SK-N-SH (cell line): ENCODE data around the gene PPDPF.

ENCODE experiments used
- CHD2 ChIP-seq: fragments of 150-350 bp; IDR thresholded peaks from 2 replicates; pipeline ENCODE4 v1.6.1; 2018; ENCODE audit warnings: low read length; ENCODE audit not compliant: partially characterized antibody
- CTCF ChIP-seq: fragments of 200-600 bp; sonication (generic); IDR thresholded peaks from 2 replicates; pipeline ENCODE4 v1.6.1; 2017; ENCODE audit warnings: antibody characterized with exemption, mild to moderate bottlenecking, moderate library complexity
- EP300 ChIP-seq, 2 experiments: IDR thresholded peaks; 2 replicates each; pipeline versions ENCODE4 v1.4.0 to v1.6.1; 2012; ENCODE audit warnings: borderline replicate concordance in 1 of 2, low read depth in 1 of 2, low read length in 1 of 2
- EZH2phosphoT487 ChIP-seq: fragments of 200-600 bp; sonication (generic); IDR thresholded peaks from 2 replicates; pipeline ENCODE4 v1.6.1; 2017; ENCODE audit warnings: low read depth, mixed run types, mild to moderate bottlenecking, antibody characterized with exemption, moderate library complexity, borderline replicate concordance
- FOXM1 ChIP-seq: IDR thresholded peaks from 2 replicates; pipeline ENCODE4 v1.4.0; 2012; ENCODE audit warnings: low read depth, mild to moderate bottlenecking
- IRF3 ChIP-seq: fragments of 150-350 bp; IDR thresholded peaks from 2 replicates; pipeline ENCODE4 v1.6.1; 2016; ENCODE audit warnings: mild to moderate bottlenecking, low read depth, low read length
- POLR2AphosphoS5 ChIP-seq: IDR thresholded peaks from 2 replicates; pipeline ENCODE4 v1.6.1; 2012; ENCODE audit warnings: low read depth, low read length
- RCOR1 ChIP-seq: fragments of 150-350 bp; IDR thresholded peaks from 2 replicates; pipeline ENCODE4 v1.6.1; 2017; ENCODE audit warnings: antibody characterized with exemption, low read length
- RXRA ChIP-seq: IDR thresholded peaks from 2 replicates; pipeline ENCODE4 v1.4.0; 2012; ENCODE audit warnings: low read depth, mild to moderate bottlenecking, borderline replicate concordance
- YY1 ChIP-seq: IDR thresholded peaks from 2 replicates; pipeline ENCODE4 v1.4.0; 2012; ENCODE audit warnings: low read depth, mild to moderate bottlenecking
- TF ChIP-seq, protein P1 (sequence below): IDR thresholded peaks from 2 replicates; pipeline ENCODE4 v1.4.0; 2012; ENCODE audit warnings: low read depth, borderline replicate concordance
- TF ChIP-seq, protein P2 (sequence below): IDR thresholded peaks from 2 replicates; pipeline ENCODE4 v1.6.1; 2012; ENCODE audit warnings: mild to moderate bottlenecking, low read depth, low read length, moderate library complexity

- TF ChIP-seq CTCF, result no peak
- no peak for TF ChIP-seq POLR2AphosphoS5
- no peak for TF ChIP-seq CHD2
- no peak for TF ChIP-seq FOXM1
- no peak for TF ChIP-seq RCOR1
- TF ChIP-seq, protein P1, sequence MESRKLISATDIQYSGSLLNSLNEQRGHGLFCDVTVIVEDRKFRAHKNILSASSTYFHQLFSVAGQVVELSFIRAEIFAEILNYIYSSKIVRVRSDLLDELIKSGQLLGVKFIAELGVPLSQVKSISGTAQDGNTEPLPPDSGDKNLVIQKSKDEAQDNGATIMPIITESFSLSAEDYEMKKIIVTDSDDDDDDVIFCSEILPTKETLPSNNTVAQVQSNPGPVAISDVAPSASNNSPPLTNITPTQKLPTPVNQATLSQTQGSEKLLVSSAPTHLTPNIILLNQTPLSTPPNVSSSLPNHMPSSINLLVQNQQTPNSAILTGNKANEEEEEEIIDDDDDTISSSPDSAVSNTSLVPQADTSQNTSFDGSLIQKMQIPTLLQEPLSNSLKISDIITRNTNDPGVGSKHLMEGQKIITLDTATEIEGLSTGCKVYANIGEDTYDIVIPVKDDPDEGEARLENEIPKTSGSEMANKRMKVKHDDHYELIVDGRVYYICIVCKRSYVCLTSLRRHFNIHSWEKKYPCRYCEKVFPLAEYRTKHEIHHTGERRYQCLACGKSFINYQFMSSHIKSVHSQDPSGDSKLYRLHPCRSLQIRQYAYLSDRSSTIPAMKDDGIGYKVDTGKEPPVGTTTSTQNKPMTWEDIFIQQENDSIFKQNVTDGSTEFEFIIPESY, result no peak
- TF ChIP-seq, protein P2, sequence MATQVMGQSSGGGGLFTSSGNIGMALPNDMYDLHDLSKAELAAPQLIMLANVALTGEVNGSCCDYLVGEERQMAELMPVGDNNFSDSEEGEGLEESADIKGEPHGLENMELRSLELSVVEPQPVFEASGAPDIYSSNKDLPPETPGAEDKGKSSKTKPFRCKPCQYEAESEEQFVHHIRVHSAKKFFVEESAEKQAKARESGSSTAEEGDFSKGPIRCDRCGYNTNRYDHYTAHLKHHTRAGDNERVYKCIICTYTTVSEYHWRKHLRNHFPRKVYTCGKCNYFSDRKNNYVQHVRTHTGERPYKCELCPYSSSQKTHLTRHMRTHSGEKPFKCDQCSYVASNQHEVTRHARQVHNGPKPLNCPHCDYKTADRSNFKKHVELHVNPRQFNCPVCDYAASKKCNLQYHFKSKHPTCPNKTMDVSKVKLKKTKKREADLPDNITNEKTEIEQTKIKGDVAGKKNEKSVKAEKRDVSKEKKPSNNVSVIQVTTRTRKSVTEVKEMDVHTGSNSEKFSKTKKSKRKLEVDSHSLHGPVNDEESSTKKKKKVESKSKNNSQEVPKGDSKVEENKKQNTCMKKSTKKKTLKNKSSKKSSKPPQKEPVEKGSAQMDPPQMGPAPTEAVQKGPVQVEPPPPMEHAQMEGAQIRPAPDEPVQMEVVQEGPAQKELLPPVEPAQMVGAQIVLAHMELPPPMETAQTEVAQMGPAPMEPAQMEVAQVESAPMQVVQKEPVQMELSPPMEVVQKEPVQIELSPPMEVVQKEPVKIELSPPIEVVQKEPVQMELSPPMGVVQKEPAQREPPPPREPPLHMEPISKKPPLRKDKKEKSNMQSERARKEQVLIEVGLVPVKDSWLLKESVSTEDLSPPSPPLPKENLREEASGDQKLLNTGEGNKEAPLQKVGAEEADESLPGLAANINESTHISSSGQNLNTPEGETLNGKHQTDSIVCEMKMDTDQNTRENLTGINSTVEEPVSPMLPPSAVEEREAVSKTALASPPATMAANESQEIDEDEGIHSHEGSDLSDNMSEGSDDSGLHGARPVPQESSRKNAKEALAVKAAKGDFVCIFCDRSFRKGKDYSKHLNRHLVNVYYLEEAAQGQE, result no peak
- TF ChIP-seq YY1, result no peak
- TF ChIP-seq EP300 (IDR thresholded peaks at IDR 0.05; ENCODE audit: borderline replicate concordance in 1 of 2, low read depth in 1 of 2, low read length in 1 of 2), result no peak
- TF ChIP-seq EZH2phosphoT487, result no peak
- TF ChIP-seq RXRA, result no peak
- TF ChIP-seq IRF3, result no peak
Measured at GRCh38 chr20:63545814-63546213, 25.2 kb downstream of the PPDPF start.
